ENCODE data around the gene SNX9. TPM values are rescaled to one million over a fixed set of nuclear protein-coding genes. Genes with fewer than 3 reads are reported as not detected.

Gene SNX9
- total and polyA plus RNA-seq, 2 of the 8 experiments (the other 6 are each of a cell fraction or from before 2014, with no cell fraction given): 11.8 to 23.2 TPM

DNA sequence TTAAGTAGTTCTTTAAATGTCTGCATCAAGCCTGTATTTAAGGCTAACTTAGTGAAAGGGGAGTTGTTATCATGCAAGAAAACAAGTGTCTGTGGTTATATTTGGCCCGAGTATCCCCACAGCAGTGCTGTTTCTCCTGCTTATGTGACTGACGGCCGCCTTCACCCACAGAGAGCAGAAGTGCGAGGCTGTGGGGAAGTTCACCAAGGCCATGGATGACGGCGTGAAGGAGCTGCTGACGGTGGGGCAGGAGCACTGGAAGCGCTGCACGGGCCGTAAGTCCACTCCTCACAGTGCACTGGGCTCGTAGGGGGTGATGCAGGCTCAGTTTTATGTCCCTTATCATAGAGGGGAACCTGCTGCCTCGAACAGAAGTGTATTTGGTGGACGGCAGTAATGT is 105.4 kb downstream of the SNX9 start:
- no peak overlapping the region for H2BK120ac ChIP-seq (replicated peaks; ENCODE audit: low read depth, low read length)
- H2BK5ac ChIP-seq (ENCODE audit: low read depth, low read length): 0 out of 2 replicates have a peak overlapping the region, but pooled peaks have one; percentile 32
- H3K23me2 ChIP-seq (ENCODE audit: low read depth, low read length): no peaks in the 10 kb centered on the region
- H2AK5ac ChIP-seq (ENCODE audit: low read depth, low read length): no peak overlapping the region
- no peak overlapping the region for H3K4ac ChIP-seq (replicated peaks; ENCODE audit: insufficient read length, low read depth, low read length)
- no peak overlapping the region for H4K8ac ChIP-seq (ENCODE audit: extremely low read depth, insufficient read depth, low read length)
- no peak overlapping the region for H3K9ac ChIP-seq (replicated peaks in 1 of 4; ENCODE audit: extremely low read depth in 1 of 4, low read depth in 3 of 4, low read length in 3 of 4)
- CTCF ChIA-PET (ENCODE audit: partially characterized antibody): interaction anchor here (0.6 kb wide), 1 partner anchor 24 kb away, joined by 5 read pairs; no protein-coding TSS in a partner anchor
- DNase-seq (ENCODE audit: low read depth in 1 of 2, low spot score in 2 of 2): no peak
- no peak overlapping the region for H4K5ac ChIP-seq (ENCODE audit: insufficient read length, low read depth, low read length)
- no peak overlapping the region for H3K18ac ChIP-seq (ENCODE audit: extremely low read depth, low read length)
- peaks cover 0 to 8% (median 3%) of the 10 kb centered on the region in 4 experiments; a peak in 3 of 7 replicates for H3K4me1 ChIP-seq (replicated peaks in 1 of 4; ENCODE audit: control insufficient read depth in 3 of 4, insufficient read depth in 4 of 4, low read length in 3 of 4)
- H3K27ac ChIP-seq (ENCODE audit: low read depth, low read length): no peak overlapping the region
- H4K91ac ChIP-seq (replicated peaks; ENCODE audit: insufficient read length, low read length): no peak overlapping the region
- H3K23ac ChIP-seq (ENCODE audit: insufficient read length): no peak overlapping the region
- H4K20me1 ChIP-seq (replicated peaks in 1 of 2; ENCODE audit: control insufficient read depth in 1 of 2, insufficient read depth in 2 of 2, low read length in 2 of 2): no peaks in the 10 kb centered on the region
- H2BK15ac ChIP-seq (ENCODE audit: low read length): no peak overlapping the region
- H3K14ac ChIP-seq (ENCODE audit: insufficient read length): no peak overlapping the region
- H2BK12ac ChIP-seq (ENCODE audit: low read depth, low read length): no peak overlapping the region
- no peak overlapping the region for H3K56ac ChIP-seq (replicated peaks; ENCODE audit: insufficient read length, low read depth, low read length)
- no peak for FAIRE-seq
- no peaks in the 10 kb centered on the region for H3K79me2 ChIP-seq (ENCODE audit: control insufficient read depth in 1 of 2, insufficient read depth in 2 of 2, low read length in 2 of 2)
- H3K79me1 ChIP-seq (ENCODE audit: low read depth, low read length): no peaks in the 10 kb centered on the region
- no peaks in the 10 kb centered on the region for H3K27me3 ChIP-seq (replicated peaks in 1 of 4; ENCODE audit: control insufficient read depth in 3 of 4, extremely low read depth in 1 of 4, insufficient read depth in 3 of 4, low read length in 3 of 4)
- WGBS, 2 experiments (ENCODE audit: extremely low coverage in 1 of 2, insufficient coverage in 1 of 2, insufficient read length in 1 of 2, insufficient replicate concordance in 2 of 2, low coverage in 1 of 2, low lambda C conversion rate in 2 of 2, missing lambda C conversion rate in 1 of 2): 90% methylated on average over 13 of the region's 13 CpGs; no CpG with 5 or more reads in 1 of the 2 experiments
- no peaks in the 10 kb centered on the region for H3K9me3 ChIP-seq (ENCODE audit: insufficient read depth in 2 of 2, low read depth in 1 of 2, low read length in 1 of 2)
- H3K4me3 ChIP-seq (ENCODE audit: extremely low read depth in 1 of 4, insufficient read depth in 2 of 4, low read depth in 3 of 4, low read length in 4 of 4): no peak overlapping the region
- no peak overlapping the region for H2BK20ac ChIP-seq (ENCODE audit: low read length)
- POLR2A ChIA-PET (ENCODE audit: partially characterized antibody): interaction anchor here (1.5 kb wide), 1 partner anchor 15 kb away, joined by 5 read pairs; no protein-coding TSS in a partner anchor
- H2AFZ ChIP-seq (ENCODE audit: low read length): no peak overlapping the region
- H3K36me3 ChIP-seq (ENCODE audit: control insufficient read depth in 2 of 4, insufficient read depth in 4 of 4, low read length in 3 of 4): peaks cover 0 to 39% (median 26%) of the 10 kb centered on the region in 4 experiments; a peak in 7 of 8 replicates
- H3K4me2 ChIP-seq (ENCODE audit: insufficient read depth in 1 of 2, low read depth in 2 of 2, low read length in 2 of 2): no peak overlapping the region
- TF ChIP-seq SP4 (IDR thresholded peaks at IDR 0.05; ENCODE audit: low read length) (no peak), RAD21 (IDR thresholded peaks at IDR 0.05 in 1 of 2, conservative IDR thresholded peaks at IDR 0.05 in 1 of 2; ENCODE audit: low read depth in 2 of 2, low read length in 2 of 2) (no peak), RFX5 (IDR thresholded peaks at IDR 0.05; ENCODE audit: borderline replicate concordance, low read depth, low read length) (no peak), HDAC2 (IDR thresholded peaks at IDR 0.05; ENCODE audit: borderline replicate concordance in 1 of 2, low read depth in 2 of 2, low read length in 2 of 2) (no peak), ASH2L (IDR thresholded peaks at IDR 0.05; ENCODE audit: low read length) (no peak), SAP30 (IDR thresholded peaks at IDR 0.05; ENCODE audit: insufficient read depth, insufficient replicate concordance, low read length) (no peak), BACH1 (IDR thresholded peaks at IDR 0.05; ENCODE audit: low read length) (no peak), SUZ12 (IDR thresholded peaks at IDR 0.05; ENCODE audit: low read length) (no peak), RXRA (IDR thresholded peaks at IDR 0.05; ENCODE audit: insufficient read depth, low read depth, low read length) (no peak)
- TF ChIP-seq, protein P1, sequence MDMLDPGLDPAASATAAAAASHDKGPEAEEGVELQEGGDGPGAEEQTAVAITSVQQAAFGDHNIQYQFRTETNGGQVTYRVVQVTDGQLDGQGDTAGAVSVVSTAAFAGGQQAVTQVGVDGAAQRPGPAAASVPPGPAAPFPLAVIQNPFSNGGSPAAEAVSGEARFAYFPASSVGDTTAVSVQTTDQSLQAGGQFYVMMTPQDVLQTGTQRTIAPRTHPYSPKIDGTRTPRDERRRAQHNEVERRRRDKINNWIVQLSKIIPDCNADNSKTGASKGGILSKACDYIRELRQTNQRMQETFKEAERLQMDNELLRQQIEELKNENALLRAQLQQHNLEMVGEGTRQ (IDR thresholded peaks at IDR 0.05; ENCODE audit: low read length): no peak

Measured in H1 (cell line).